ENCODE data around the gene ATP6V0E1.

The ATP6V0E1 gene

GRCh38 chr5:172994405-172994804 lies 10.8 kb downstream of the ATP6V0E1 start:
- TF ChIP-seq CTCF (IDR thresholded peaks at IDR 0.05; ENCODE audit: extremely low read depth, insufficient read depth, missing control alignments) = no peak
- DNase-seq (ENCODE audit: low spot score) = no peak
- in situ Hi-C loops (cut with MboI; ENCODE audit: low pct_unique_long_range_greater_than_20kb, low sequenced_read_pairs, unreplicated experiment) = loop anchor here (25.0 kb wide), 1 partner anchor 143 kb away; the partner anchor contains the start of gene BNIP1

GRCh38 chr5:172999372-172999973 lies 15.9 kb downstream of the ATP6V0E1 start:
- in situ Hi-C loops (cut with MboI; ENCODE audit: low pct_unique_long_range_greater_than_20kb, low sequenced_read_pairs, unreplicated experiment) = loop anchor here (25.0 kb wide), 1 partner anchor 138 kb away; the partner anchor contains the start of gene BNIP1
- no peak for TF ChIP-seq CTCF (IDR thresholded peaks at IDR 0.05; ENCODE audit: extremely low read depth, insufficient read depth, missing control alignments)
- DNase-seq (ENCODE audit: low spot score) = no peak

GRCh38 chr5:172999974-173000373 lies 16.4 kb downstream of the ATP6V0E1 start:
- in situ Hi-C loops (cut with MboI; ENCODE audit: low pct_unique_long_range_greater_than_20kb, low sequenced_read_pairs, unreplicated experiment) = loop anchor here (25.0 kb wide), 1 partner anchor 137 kb away; the partner anchor contains the start of gene BNIP1
- DNase-seq (ENCODE audit: low spot score) = no peak
- no peak for TF ChIP-seq CTCF (IDR thresholded peaks at IDR 0.05; ENCODE audit: extremely low read depth, insufficient read depth, missing control alignments)

GRCh38 chr5:173001229-173001841 lies 17.8 kb downstream of the ATP6V0E1 start:
- in situ Hi-C loops (cut with MboI; ENCODE audit: low pct_unique_long_range_greater_than_20kb, low sequenced_read_pairs, unreplicated experiment) = no loop called here
- no peak for TF ChIP-seq CTCF (IDR thresholded peaks at IDR 0.05; ENCODE audit: extremely low read depth, insufficient read depth, missing control alignments)
- DNase-seq (ENCODE audit: low spot score) = no peak

DNA sequence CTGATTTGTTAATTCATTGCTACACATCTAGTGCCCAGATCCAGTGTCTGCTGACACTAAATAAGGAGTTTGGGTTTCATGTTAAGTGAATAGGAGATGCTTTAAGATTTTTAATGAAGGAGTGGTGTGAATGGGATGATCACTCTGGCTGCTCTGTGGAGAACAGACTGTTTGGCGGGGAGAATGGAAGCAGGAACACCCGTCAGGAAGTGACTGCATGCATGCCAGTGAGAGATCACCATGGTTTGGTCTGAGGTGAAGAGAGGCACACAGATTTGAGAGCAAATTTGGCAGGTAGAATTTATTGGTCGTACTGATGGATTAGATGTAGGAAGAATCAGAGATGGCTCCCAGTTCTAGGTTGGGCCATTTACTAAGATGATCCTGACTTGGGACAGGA lies 19.8 kb downstream of the ATP6V0E1 start:
- in situ Hi-C loops (cut with MboI; ENCODE audit: low pct_unique_long_range_greater_than_20kb, low sequenced_read_pairs, unreplicated experiment) = no loop called here
- no peak for TF ChIP-seq CTCF (IDR thresholded peaks at IDR 0.05; ENCODE audit: extremely low read depth, insufficient read depth, missing control alignments)
- no peak for DNase-seq (ENCODE audit: low spot score)

GRCh38 chr5:173004013-173004412 lies 20.4 kb downstream of the ATP6V0E1 start:
- TF ChIP-seq CTCF (IDR thresholded peaks at IDR 0.05; ENCODE audit: extremely low read depth, insufficient read depth, missing control alignments) = no peak
- in situ Hi-C loops (cut with MboI; ENCODE audit: low pct_unique_long_range_greater_than_20kb, low sequenced_read_pairs, unreplicated experiment) = no loop called here
- DNase-seq (ENCODE audit: low spot score) = no peak

All from GM13977 (cell line).